AG20443 (cell line): ENCODE measurements around the gene DGLUCY.
"Not testable (repeated sequence)": the region's sequence is repeated elsewhere in the genome, so short reads cannot be mapped to it uniquely, and the experiment has no call there.

Source experiments
- DNase-seq: peaks from one replicate; pipeline ENCODE4 v3.0.0; 2012; ENCODE audit warnings: low spot score, mixed read lengths

DGLUCY gene

DNA sequence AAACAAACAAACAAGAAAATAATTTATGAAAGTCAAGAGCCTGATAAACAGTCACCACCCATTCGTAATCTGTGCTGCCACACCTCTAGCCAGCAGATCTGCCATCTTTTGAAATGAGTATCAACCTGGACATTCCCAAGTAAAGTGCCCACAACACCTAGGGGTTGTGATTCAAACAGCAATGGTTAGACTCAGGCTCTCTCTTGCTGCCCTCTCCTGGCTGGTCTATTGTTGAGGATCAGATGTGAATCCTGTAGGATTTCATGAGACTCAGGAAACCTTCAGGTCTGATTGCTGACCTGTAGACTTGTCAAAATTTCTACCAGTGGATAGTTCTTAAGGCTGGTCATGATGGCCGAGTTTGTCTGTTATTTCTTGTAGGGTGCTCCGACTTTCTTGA is 26.8 kb downstream of the DGLUCY start:
- DNase-seq = no peak

DNA sequence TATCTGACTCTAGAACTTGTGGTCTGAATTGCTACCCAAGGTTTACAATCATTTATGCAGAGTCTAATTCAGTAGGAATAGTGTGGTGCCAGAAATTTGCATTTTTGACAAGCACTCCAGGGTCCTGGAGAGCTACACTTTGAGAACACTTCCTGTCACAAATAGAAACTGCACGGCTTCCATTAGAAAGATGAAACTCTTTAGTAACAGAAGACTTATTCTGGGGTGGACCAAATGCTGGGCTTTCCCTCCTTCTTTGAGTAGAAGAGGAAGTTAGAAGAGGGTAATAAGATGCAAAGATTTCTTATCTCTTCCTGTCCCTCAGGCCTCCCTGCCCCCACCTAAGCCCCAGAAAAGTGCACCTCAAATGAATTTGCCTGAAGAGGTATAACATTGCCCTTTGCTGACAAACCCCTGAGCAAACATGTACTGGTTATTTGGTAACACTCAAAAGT is 28.4 kb downstream of the DGLUCY start:
- no peak for DNase-seq

DNA sequence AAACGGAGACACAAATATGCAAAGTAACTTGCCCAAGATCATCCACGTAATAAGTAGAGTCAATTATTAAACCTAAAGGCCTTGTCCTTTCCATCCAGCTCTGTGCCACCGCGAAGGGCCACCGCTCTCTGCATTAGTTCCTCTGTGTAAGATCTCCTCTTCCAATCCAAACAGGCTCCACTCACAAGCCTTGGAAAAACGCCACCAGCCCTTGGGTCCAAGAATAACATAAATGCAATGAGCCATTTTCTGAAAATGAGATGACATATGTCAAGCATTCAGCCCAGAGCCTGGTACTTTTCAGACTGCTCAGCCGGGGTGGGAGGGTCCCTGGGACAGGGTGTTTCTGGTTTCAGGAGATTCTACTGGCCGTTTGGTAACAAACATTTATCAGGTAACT is 30.0 kb downstream of the DGLUCY start:
- DNase-seq = no peak

DNA sequence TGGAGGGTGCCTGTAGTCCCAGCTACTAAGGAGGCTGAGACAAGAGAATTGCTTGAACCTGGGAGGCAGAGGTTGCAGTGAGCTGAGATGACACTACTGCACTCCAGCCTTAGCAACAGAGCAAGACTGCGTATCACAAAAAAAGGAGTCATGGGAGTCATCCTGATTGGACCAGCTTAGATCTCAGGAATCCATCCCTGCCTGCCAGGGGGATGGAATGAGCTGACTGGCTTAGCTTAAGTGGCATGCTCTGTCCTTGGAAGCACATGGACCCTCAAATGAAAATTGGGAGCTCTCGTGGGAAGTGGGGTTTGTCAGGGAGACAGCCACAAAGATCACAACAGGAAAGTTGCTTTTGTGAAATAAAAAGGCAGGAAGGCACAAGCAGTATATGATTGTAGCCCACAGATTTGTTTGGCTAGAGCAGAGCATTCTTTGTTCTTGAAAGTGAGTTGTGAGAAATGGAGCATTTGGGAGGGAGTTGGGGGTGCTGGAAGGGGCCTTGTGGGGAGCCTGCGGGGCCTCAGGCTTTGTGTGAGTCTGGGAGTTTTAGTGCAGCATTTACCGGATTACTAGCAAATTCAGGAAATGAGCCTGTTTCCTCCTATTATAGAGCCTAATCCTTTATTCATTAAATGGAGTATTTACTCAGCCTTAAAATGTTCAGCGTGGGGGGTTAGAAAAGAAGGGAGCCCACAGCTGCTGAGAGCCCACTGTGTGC is 30.7 kb downstream of the DGLUCY start:
- DNase-seq = peak; percentile 69

DNA sequence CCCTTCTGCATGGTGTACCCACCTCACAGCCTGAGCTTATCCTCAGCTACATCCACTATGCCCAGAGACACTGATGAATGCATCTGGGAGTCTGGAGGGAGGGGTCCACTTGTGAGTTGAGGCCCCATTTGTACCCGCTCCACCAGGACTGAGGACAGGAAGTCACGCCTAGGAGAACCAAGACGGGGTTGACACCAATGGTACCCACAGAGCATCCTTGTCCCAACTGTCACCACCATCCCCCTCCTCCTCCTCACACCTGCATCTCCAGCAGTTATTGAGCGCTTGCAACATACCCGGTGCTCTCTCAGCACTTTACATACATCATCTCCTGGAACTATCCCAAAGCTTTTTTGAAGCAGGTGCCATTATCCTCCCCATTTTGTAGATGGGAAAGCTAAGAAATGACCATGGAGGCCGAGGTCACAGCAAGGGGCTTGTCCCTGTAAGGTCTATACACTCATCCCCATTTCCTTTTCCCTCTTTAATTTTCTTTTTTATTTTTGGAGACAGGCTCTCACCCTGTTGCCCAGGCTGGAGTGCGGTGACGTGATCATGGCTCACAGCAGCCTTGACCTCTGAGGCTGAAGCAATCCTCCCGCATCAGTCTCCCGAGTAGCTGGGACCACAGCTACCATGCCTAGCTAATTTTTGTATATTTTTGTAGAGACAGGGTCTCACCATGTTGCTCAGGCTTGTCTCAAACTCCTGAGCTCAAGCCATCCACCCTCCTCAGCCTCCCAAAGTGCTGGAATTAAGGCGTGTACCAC is 31.7 kb downstream of the DGLUCY start:
- no peak for DNase-seq

DNA sequence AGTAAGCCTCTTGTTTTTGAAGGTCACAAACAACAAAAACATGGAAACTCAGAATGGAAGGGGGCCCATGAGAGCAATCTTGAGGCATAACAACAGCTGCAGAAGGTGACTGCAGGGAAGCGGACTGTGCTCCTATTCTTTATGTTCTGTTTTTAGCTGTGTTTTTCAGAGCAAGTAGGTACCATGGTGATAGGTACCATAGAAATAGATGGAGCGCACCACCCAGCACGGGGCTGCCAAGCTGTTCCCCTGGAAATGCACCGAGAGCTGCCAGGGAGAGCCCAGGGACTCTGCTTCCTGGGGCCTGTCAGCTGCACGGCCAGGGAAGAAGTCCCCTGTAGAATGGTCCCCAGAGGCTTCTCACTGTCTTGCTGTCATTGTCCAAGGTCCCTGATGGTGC is 32.8 kb downstream of the DGLUCY start:
- no peak for DNase-seq

DNA sequence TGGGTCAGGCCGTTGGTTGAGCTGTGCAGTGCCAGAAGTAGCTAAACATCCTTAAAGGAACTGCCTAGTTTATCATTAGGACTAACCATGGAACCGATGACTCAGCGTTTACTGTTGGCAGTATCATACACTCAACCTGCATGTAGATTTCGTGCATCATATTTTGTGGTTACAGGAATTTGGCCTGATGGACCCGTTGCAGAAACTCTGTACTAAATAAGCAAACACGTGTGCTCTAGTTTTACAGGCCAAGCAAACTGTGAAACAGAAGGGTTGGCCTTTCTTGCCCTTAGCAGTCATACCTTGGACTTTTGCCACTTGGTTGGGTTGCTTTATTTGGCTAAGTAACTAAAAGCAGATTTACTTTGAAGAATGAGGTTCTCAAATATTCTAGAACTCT is 35.6 kb downstream of the DGLUCY start:
- DNase-seq = peak; percentile 90

DNA sequence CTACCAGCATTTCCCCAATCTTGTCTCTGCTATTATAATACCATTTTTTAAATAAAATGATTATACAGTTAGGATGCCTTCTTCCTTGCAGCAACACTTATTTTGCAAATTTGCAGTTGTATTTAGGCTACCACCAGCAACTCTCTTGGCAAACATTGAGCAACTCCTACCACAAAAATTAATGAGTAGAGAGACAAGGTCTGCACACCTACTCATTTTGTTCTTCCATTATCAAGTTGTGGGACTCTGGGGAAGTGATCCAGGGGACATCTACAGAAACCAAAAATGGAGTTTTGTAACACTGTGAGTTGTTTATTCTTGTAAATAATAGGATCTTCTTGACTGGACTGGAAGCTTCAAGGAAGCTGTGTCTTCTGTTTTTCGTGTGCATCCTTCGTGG is 38.6 kb downstream of the DGLUCY start:
- DNase-seq = no peak

DNA sequence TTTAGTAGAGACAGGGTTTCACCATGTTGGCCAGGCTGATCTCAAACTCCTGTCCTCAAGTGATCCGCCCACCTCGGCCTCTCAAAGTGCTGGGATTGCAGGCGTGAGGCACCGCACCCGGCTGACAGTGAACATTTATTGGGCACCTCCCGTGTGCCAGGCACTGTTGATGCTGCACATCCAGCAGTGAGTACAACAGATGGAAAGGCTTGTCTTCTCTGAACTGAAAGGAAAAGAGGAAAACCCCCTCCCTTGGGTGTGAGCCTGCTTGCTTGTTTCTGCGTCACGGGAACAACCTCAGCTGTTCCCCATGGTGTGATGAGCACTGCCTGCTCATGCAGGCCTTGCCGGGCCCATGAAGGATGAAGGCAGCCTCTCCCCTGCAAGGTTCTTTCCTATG is 39.5 kb downstream of the DGLUCY start:
- DNase-seq = no peak

DNA sequence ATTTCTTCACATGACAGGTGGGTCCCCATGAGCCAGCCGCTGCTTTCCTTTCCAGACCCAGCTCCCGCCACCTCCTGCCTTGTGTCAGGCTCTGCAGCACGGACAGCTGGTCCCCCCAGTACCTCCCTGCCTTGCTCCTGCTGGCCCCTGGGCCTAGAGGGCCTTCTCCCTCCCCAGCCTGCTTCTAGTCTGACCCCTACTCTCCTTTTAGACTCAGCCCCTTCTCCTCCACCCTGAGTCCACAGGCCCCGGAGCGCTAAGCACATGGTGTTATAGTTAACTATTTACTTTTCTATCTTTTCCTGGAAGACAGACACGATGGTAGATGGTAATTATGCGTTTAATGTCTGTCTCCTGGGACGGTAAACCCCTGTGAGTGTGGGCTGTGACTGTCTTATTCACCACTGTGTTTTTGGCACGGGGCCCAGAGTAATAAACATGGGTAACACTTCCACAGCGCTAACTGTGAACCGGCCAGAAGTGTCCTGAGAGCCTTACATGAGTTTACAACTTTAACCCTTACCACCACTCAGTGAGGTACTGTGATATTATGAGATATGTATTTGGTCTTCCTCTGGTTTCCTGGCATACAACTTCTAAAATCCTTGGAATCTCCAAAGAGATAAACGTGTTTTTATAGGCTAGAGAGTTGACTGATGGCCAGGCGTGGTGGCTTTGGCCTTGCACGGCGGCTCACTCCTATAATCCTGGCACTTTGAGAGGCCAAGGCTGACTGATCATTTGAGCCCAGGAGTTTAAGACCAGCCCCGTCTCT is 41.2 kb downstream of the DGLUCY start:
- no peak for DNase-seq

DNA sequence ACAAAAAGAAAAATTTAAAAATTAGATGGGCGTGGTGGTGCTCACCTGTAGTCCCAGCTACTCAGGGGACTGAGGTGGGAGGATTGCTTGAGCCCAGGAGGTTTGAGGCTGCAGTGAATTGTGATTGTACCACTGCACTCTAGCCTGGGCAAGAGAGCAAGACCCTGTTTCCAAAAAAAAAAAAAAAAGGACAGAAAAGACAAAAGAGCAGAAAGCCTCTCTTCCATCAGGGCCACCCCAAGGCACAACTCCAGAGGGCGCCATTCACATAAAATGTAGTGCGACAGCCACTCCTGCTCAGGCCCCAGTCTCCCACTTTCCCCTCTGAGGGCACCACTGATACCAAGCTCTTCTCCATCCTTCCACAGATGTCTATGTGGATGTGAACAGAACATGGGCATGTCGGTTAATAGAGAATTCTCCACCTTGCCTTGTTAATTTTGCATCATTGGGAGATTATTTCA is 41.8 kb downstream of the DGLUCY start:
- no peak for DNase-seq

DNA sequence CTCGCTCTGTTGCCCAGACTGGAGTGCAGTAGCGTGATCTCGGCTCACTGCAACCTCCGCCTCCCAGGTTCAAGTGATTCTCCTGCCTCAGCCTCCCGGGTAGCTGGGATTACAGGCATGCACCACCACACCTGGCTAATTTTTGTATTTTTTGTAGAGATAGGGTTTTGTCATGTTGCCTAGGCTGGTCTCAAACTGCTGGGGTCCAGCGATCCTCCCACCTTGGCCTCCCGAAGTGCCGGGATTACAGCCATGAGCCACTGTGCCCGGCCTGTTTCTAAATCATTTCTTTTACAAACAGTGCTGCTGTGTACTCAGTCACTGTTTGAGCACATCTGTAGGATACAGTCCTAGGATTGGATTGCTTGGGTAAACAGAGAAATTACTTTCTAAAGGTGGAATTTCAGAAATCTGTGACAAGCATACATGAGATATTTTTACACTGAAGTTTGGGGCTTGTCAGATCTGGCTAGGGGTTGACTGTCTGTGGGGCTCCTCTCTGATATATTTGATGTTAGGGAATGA is 42.3 kb downstream of the DGLUCY start:
- DNase-seq = not testable (repeated sequence)

DNA sequence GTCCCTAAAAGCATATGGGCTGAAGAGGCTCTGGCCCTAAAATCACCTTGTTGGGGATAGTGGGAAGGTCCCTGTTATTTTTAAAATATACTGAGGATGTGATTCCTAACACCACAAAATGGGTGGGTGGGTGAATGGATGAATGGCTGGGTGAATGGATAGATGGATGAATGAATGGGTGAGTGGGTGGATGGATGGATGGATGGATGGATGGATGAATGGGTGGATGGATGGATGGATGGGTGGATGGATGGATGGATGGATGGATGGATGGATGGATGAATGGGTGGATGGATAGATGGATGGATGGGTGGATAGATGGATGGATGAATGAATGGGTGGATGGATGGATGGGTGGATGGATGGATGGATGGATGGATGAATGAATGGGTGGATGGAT is 43.0 kb downstream of the DGLUCY start:
- not testable (repeated sequence) for DNase-seq

DNA sequence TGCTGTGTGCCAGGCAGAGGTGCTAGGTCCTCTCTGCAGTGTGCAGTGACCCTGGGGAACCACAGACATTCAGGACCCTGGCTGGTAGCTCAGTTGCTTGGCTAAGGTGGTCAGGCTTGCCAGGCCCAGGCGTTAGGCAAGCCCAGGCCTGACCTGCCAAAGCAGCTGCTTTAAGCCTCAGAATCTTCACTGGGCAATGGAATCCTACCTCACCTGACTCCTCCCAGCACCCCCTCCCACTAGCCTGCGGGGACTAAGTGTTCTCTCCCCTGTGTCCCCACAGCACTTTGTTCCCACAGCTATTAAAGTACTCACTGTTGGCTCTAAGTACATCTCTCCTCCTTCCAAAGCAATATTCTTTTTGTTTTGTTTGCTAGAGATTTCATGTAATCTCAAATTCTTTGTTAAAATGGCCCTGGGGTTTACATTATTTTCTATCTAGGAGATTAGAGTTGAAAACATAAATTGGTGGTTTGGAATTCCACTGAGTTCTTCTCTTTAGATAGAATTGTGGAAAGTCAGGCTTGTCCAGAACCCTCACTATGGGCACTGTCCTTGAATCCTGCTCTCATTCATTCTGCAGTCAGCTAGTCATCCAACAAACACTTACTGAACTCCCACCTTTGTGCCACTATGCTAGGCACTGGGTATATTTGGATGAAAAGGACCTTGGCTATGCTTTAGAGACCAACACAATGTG is 44.4 kb downstream of the DGLUCY start:
- DNase-seq = no peak

DNA sequence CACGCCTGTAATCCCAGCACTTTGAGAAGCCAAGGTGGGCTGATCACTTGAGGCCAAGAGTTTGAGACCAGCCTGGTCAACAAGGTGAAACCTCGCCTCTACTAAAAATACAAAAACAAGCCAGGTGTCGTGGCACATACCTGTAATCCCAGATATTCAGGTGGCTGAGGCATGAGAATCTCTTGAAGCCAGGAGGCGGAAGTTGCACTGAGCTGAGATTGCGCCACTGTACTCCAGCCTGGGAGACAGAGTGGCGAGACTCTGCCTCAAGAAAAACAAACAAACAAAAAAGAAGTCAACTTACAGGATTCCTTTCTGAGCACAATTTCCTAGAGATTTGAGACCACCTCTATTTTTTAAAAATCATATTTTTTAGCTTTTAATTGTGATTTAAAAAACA is 45.3 kb downstream of the DGLUCY start:
- DNase-seq = no peak

DNA sequence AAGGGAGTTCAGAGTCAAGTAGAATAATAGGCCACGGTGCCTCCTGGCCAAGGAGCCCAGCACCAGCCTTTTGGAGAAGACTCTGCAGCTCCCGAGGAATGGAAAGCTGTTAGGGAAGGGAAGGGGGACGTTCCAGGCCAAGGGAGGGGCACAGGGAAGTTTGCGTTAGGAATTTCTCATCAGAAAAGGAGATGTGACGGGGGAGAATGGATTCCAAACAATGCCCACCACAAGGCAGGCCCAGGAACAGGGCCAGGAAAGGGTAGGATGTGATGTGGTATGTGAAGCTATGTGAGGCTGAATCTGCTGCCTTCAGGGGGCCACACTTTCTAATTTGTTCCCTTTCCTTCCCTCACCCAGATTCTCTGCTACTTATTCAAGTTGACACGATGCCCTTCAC is 46.0 kb downstream of the DGLUCY start:
- no peak for DNase-seq

DNA sequence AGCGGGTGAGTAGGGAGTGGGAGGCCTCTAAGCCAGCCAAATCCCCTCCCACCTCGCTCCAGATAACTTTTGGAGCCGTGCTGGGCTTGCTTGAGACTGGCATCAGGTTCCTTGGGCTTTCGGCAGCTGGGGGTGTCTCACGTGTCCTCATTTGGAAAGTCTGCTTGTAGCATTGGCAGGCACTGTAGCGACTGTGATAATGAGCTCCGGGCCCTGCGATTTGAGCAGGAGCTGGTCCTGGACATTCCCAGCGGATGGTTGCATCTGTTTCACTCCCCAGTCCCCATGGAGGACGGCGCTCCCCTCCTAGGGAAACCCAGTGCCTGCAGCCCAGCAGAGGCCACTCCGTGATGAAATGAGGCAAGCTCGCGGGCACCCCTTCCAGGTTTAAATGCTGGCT is 49.4 kb downstream of the DGLUCY start:
- DNase-seq = no peak

DNA sequence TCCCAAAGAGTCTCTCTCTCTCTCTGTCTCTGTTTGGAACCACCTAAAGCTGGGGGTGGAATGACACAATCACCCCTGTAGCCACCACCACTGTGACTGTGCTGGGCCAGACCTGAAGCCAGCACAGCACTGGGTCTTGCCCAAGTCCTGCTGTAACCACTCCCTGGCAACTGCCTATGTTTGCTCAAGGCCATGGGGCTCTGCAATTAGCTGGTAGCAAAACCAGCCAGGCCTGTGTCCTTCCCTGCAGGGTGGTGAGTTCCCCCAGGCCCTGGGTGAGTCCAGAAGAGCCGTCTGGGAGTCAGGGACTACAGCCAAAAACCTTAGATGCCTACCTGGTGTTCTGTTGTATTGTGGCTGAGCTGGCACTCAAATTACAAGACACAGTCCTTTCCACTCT is 50.8 kb downstream of the DGLUCY start:
- no peak for DNase-seq

DNA sequence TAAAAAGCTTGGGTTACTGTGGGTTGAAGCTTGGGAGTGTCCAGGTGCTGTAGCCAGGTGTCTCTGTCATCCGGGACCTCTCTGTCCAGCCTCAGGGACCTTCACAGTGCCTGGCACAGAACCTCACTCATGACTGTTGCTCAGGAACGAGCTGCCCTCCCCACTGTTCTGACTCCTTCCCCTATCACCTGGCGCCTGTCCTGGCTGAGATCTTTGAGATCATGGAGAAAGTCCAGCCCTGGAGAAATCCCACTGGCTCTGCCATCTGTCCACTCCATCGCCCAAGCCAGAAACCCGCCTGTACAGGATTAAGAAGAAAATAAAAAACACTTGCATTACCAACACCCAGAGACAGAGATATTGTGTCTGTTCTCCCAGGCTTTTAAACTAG is 53.5 kb downstream of the DGLUCY start:
- DNase-seq = no peak

DNA sequence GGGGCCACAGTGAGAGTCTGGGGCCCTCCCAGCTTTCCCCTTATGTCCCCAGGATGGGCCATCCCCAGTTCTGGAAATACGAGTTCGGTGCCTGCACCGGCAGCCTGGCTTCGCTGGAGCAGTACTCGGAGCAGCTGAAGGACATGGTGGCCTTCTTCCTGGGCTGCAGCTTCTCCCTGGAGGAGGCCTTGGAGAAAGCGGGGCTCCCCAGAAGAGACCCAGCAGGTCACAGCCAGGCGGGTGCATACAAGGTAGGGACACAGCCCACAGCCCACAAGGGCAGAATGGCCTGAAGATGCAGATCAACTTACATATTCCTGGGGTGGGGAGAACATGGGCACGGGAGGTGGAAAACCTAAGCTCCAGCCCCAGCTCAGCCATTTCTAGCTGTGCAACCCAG is 56.1 kb downstream of the DGLUCY start:
- DNase-seq = no peak

DNA sequence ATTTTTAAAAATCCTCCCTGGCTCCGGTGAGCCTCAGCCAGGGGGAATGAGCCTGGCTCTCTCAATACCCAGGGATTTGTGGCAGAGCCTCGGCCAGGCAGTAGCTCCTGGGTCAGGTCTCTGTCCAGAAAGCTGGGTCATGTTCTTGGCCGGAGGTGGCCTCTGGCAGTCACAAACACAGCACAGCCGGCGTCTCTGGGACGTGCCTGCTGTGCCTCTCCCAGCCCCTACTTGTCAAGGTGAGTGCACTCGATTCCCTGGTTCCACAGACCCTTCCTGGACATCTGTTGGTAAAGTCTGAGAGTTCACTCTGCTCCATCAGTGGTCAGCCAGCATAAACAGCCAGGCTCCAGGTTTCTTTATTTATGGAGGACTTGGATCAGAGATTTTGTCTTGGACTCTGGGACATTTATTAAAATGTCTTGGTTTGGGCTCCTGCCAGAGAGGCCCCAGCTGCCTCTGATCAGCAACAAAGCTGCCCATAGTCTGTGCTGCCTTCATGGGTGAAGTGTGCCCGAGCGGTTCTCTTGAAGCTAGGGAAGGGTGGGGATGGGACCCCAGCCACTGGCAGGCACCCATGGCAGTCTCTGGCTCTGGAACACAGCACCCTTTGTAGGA is 56.7 kb downstream of the DGLUCY start:
- no peak for DNase-seq
